ENCODE results near the gene SMURF2. TPM values are rescaled to one million over a fixed set of nuclear protein-coding genes. Genes with fewer than 3 reads are reported as not detected.

SMURF2 gene
- polyA plus RNA-seq, 1 of the 3 experiments (the other 2 are of a cell fraction), result 36.6 TPM

DNA sequence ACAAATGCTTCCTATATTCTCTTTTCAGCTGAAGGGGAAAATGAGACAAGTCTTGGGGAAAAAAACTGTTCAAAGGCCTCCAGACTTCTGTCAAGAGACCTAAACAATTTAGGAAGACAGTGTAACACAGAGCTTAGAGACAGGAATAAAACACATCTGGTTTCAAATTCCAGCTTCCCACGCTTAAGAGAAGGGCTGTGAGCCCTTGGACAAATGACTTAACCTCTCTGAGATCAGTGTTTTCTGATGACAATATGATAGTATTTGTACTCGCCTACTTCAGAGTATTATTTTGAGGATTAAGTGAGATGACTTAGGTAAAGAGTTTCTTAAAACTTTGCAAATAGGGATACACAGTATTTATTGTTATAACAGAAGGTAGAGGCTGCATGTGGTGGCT, 29.5 kb downstream of the SMURF2 start:
- no peak for TF ChIP-seq RXRA (IDR thresholded peaks at IDR 0.05; ENCODE audit: borderline replicate concordance, low read depth)
- TF ChIP-seq GABPA (IDR thresholded peaks at IDR 0.05; ENCODE audit: low read depth), result no peak
- TF ChIP-seq, protein P1, sequence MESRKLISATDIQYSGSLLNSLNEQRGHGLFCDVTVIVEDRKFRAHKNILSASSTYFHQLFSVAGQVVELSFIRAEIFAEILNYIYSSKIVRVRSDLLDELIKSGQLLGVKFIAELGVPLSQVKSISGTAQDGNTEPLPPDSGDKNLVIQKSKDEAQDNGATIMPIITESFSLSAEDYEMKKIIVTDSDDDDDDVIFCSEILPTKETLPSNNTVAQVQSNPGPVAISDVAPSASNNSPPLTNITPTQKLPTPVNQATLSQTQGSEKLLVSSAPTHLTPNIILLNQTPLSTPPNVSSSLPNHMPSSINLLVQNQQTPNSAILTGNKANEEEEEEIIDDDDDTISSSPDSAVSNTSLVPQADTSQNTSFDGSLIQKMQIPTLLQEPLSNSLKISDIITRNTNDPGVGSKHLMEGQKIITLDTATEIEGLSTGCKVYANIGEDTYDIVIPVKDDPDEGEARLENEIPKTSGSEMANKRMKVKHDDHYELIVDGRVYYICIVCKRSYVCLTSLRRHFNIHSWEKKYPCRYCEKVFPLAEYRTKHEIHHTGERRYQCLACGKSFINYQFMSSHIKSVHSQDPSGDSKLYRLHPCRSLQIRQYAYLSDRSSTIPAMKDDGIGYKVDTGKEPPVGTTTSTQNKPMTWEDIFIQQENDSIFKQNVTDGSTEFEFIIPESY (IDR thresholded peaks at IDR 0.05; ENCODE audit: borderline replicate concordance, low read depth), result no peak
- TF ChIP-seq EZH2phosphoT487 (IDR thresholded peaks at IDR 0.05; ENCODE audit: borderline replicate concordance, low read depth), result no peak
- Histone ChIP-seq H3K4me2 (0 out of 2 replicates have a peak overlapping the region, but pooled peaks have one; percentile 5), H4K20me1 (ENCODE audit: insufficient read depth) (peaks cover 98% of the 10 kb centered on the region), H2AFZ (ENCODE audit: low read depth) (no peak overlapping the region), H3K36me3 (replicated peaks in 1 of 2; ENCODE audit: control insufficient read depth in 1 of 2, insufficient read depth in 2 of 2, low read length in 1 of 2) (peaks cover 0 to 39% of the 10 kb centered on the region in 2 experiments), H3K27me3 (ENCODE audit: insufficient read depth) (no peaks in the 10 kb centered on the region), H3K9ac (no peak overlapping the region), H3F3A (replicated peaks; ENCODE audit: insufficient read depth) (peaks cover 67% of the 10 kb centered on the region), H3K9me2 (no peaks in the 10 kb centered on the region), H3K79me2 (ENCODE audit: insufficient read depth) (peaks cover 98% of the 10 kb centered on the region), H3K9me3 (no peaks in the 10 kb centered on the region), H3K4me3 (ENCODE audit: low read depth in 2 of 2, low read length in 1 of 2) (no peak overlapping the region), H3K27ac (ENCODE audit: low read depth in 2 of 2, low read length in 1 of 2) (peak overlapping the region in 1 of 2 experiments; percentile 95; a peak in 1 of 4 replicates), H3K4me1 (ENCODE audit: control insufficient read depth in 1 of 2, insufficient read depth in 2 of 2, low read depth in 1 of 2, low read length in 1 of 2) (peaks cover 0 to 4% of the 10 kb centered on the region in 2 experiments; a peak in 1 of 4 replicates)
- DNase-seq, result no peak
- ChIA-PET CTCF (interaction anchor here (0.7 to 1.8 kb wide), 6 partner anchors 9 to 213 kb away, joined by 3 to 12 read pairs (median 4); partner anchors contain the start of gene POLG2), POLR2A (no interaction called here)
- WGBS (ENCODE audit: low lambda C conversion rate), result 85% methylated on average over 2 of the region's 2 CpGs

DNA sequence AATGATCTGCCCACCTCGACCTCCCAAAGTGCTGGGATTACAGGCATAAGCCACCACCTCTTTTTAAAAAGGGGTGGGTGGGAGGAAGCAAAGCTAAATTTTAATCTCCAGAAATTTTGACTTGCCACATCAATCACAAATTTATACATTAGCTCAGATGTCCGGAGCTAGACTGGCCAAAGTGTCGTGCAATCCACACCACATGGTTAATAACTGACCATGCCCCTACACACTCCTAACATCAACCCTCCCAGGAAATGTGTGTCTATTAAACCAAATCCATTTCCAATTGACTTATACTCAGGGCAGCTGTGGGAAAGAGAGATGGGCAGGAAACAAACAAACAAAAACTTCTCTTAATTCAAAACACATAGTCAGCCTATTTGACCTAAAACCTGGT, 29.9 kb downstream of the SMURF2 start:
- H3K9me2 ChIP-seq, result no peaks in the 10 kb centered on the region
- no peak overlapping the region for H3K4me3 ChIP-seq (ENCODE audit: low read depth in 2 of 2, low read length in 1 of 2)
- H3F3A ChIP-seq (replicated peaks; ENCODE audit: insufficient read depth), result peaks cover 67% of the 10 kb centered on the region
- WGBS (ENCODE audit: low lambda C conversion rate), result 79% methylated on average over 3 of the region's 3 CpGs
- H4K20me1 ChIP-seq (ENCODE audit: insufficient read depth), result peaks cover 98% of the 10 kb centered on the region
- peaks cover 0 to 4% of the 10 kb centered on the region in 2 experiments; a peak in 1 of 4 replicates for H3K4me1 ChIP-seq (ENCODE audit: control insufficient read depth in 1 of 2, insufficient read depth in 2 of 2, low read depth in 1 of 2, low read length in 1 of 2)
- H2AFZ ChIP-seq (ENCODE audit: low read depth), result no peak overlapping the region
- TF ChIP-seq MEF2A (IDR thresholded peaks at IDR 0.05; ENCODE audit: borderline replicate concordance, low read depth), result no peak
- peaks cover 0 to 37% of the 10 kb centered on the region in 2 experiments for H3K36me3 ChIP-seq (replicated peaks in 1 of 2; ENCODE audit: control insufficient read depth in 1 of 2, insufficient read depth in 2 of 2, low read length in 1 of 2)
- no peaks in the 10 kb centered on the region for H3K27me3 ChIP-seq (ENCODE audit: insufficient read depth)
- H3K9ac ChIP-seq, result no peak overlapping the region
- H3K27ac ChIP-seq (ENCODE audit: low read depth in 2 of 2, low read length in 1 of 2), result peak overlapping the region in 1 of 2 experiments; percentile 95; a peak in 1 of 4 replicates
- H3K9me3 ChIP-seq, result no peaks in the 10 kb centered on the region
- ChIA-PET CTCF (interaction anchor here (0.7 to 1.8 kb wide), 5 partner anchors 10 to 212 kb away, joined by 3 to 12 read pairs (median 4); partner anchors contain the start of gene POLG2), POLR2A (no interaction called here)
- DNase-seq, result no peak
- 0 out of 2 replicates have a peak overlapping the region, but pooled peaks have one; percentile 5 for H3K4me2 ChIP-seq
- peaks cover 98% of the 10 kb centered on the region for H3K79me2 ChIP-seq (ENCODE audit: insufficient read depth)
